HEK293T (cell line): ENCODE data around the gene UBL7.

ENCODE experiments used
- CTCF ChIA-PET: fragments of 350-600 bp; formaldehyde crosslinking; extraction: SDS; loops from one replicate; lab custom pipeline; 2021; ENCODE audit warnings: antibody characterized with exemption, inconsistent platforms; lab: Yijun Ruan, JAX
- POLR2A ChIA-PET: fragments of 350-600 bp; formaldehyde crosslinking; extraction: SDS; loops from one replicate; lab custom pipeline; 2020; ENCODE audit warnings: antibody characterized with exemption, inconsistent platforms; lab: Yijun Ruan, JAX
- DNase-seq: peaks from one replicate; pipeline ENCODE4 v3.0.0; 2012; ENCODE audit warnings: mixed read lengths; ENCODE audit errors: extremely low spot score
- ARNT ChIP-seq: fragments of 450-650 bp; IDR thresholded peaks from 2 replicates; pipeline ENCODE4 v1.6.1; 2017; ENCODE audit warnings: mild to moderate bottlenecking
- BHLHE40 ChIP-seq: fragments of 450-650 bp; IDR thresholded peaks from 2 replicates; pipeline ENCODE4 v1.6.1; 2016; ENCODE audit warnings: mild to moderate bottlenecking, moderate library complexity, borderline replicate concordance
- CTBP1 ChIP-seq: fragments of 450-650 bp; IDR thresholded peaks from 2 replicates; pipeline ENCODE4 v1.6.1; 2016; ENCODE audit warnings: borderline replicate concordance
- ELF4 ChIP-seq: fragments of 450-650 bp; IDR thresholded peaks from 2 replicates; pipeline ENCODE4 v1.6.1; 2017; ENCODE audit warnings: antibody characterized with exemption
- FOXA1 ChIP-seq: fragments of 450-650 bp; IDR thresholded peaks from 2 replicates; pipeline ENCODE4 v1.6.1; 2016; ENCODE audit warnings: mild to moderate bottlenecking
- FOXK2 ChIP-seq: fragments of 450-650 bp; IDR thresholded peaks from 2 replicates; pipeline ENCODE4 v1.6.1; 2016; ENCODE audit warnings: mild to moderate bottlenecking
- FOXM1 ChIP-seq: fragments of 450-650 bp; IDR thresholded peaks from 2 replicates; pipeline ENCODE4 v1.6.1; 2017; ENCODE audit warnings: mild to moderate bottlenecking, borderline replicate concordance
- HDGF ChIP-seq: fragments of 450-650 bp; IDR thresholded peaks from 2 replicates; pipeline ENCODE4 v1.6.1; 2017; ENCODE audit warnings: antibody characterized with exemption, borderline replicate concordance
- L3MBTL2 ChIP-seq: fragments of 450-650 bp; conservative IDR thresholded peaks from 2 replicates; pipeline ENCODE4 v1.6.1; 2016; ENCODE audit warnings: mild to moderate bottlenecking
- LEF1 ChIP-seq: fragments of 450-650 bp; IDR thresholded peaks from 2 replicates; pipeline ENCODE4 v1.6.1; 2017; ENCODE audit warnings: mild to moderate bottlenecking, borderline replicate concordance
- NFRKB ChIP-seq: fragments of 450-650 bp; IDR thresholded peaks from 2 replicates; pipeline ENCODE4 v1.6.1; 2016; ENCODE audit warnings: mild to moderate bottlenecking, moderate library complexity
- SP1 ChIP-seq: fragments of 450-650 bp; IDR thresholded peaks from 2 replicates; pipeline ENCODE4 v1.6.1; 2017
- SUZ12 ChIP-seq: fragments of 450-650 bp; IDR thresholded peaks from 2 replicates; pipeline ENCODE4 v1.6.1; 2016; ENCODE audit warnings: mild to moderate bottlenecking
- TARDBP ChIP-seq: fragments of 450-650 bp; IDR thresholded peaks from 2 replicates; pipeline ENCODE4 v1.6.1; 2016
- ZNF384 ChIP-seq: fragments of 450-650 bp; IDR thresholded peaks from 2 replicates; pipeline ENCODE4 v1.6.1; 2016
- TF ChIP-seq, protein P1 (sequence below): fragments of 450-650 bp; IDR thresholded peaks from 2 replicates; pipeline ENCODE4 v1.6.1; 2016

Gene UBL7

DNA sequence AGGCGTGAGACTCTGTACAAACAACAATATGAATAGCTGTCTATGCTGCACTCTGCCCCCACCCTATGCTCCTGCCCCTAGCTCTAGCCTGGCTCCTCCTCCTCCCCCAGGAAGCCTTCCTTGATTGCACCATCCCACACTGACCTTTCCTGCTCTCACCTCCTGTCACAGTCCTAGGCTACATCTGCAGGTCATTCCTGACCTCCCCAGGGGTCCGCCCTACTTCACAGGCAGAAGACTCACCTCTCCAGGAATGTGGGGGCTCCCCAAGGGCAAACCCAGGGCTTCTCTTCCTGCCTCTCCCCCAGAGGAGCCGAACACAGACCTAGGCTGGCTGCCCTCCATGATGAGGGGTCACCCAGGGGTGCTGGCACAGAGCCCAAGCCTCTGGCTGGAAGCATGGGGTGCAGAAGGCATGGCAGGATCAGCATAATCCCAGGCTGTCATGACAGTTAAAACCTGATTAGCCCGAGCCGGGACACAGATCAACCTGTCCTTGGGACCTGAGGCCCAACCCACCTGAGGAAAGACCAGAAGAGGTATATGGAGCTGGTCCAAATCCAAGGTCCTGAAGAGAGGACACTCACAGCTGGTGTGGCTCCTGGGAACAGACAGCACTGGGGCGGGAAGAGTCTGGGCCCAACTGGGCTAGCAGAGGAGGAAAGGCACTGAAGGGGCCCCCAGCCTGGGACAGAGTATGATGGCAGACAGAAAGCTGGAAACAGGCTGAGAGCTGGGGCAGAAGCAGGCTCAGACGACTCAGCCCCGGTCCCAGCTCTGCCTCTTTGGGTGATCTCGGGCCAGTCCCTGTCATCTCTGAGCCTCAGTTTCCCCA, 33.1 kb downstream of the UBL7 start:
- CTCF ChIA-PET = interaction anchor here (0.6 to 2.1 kb wide), 2 partner anchors 11 to 194 kb away, joined by 3 to 5 read pairs; no protein-coding TSS in a partner anchor
- TF ChIP-seq, protein P1, sequence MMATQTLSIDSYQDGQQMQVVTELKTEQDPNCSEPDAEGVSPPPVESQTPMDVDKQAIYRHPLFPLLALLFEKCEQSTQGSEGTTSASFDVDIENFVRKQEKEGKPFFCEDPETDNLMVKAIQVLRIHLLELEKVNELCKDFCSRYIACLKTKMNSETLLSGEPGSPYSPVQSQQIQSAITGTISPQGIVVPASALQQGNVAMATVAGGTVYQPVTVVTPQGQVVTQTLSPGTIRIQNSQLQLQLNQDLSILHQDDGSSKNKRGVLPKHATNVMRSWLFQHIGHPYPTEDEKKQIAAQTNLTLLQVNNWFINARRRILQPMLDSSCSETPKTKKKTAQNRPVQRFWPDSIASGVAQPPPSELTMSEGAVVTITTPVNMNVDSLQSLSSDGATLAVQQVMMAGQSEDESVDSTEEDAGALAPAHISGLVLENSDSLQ = no peak
- TF ChIP-seq SUZ12 (no peak), FOXA1 (no peak), ARNT (no peak), NFRKB (no peak), FOXM1 (no peak)
- no peak for DNase-seq
- POLR2A ChIA-PET = interaction anchor here (1.3 kb wide), 1 partner anchor 18 kb away, joined by 3 read pairs; no protein-coding TSS in a partner anchor

DNA sequence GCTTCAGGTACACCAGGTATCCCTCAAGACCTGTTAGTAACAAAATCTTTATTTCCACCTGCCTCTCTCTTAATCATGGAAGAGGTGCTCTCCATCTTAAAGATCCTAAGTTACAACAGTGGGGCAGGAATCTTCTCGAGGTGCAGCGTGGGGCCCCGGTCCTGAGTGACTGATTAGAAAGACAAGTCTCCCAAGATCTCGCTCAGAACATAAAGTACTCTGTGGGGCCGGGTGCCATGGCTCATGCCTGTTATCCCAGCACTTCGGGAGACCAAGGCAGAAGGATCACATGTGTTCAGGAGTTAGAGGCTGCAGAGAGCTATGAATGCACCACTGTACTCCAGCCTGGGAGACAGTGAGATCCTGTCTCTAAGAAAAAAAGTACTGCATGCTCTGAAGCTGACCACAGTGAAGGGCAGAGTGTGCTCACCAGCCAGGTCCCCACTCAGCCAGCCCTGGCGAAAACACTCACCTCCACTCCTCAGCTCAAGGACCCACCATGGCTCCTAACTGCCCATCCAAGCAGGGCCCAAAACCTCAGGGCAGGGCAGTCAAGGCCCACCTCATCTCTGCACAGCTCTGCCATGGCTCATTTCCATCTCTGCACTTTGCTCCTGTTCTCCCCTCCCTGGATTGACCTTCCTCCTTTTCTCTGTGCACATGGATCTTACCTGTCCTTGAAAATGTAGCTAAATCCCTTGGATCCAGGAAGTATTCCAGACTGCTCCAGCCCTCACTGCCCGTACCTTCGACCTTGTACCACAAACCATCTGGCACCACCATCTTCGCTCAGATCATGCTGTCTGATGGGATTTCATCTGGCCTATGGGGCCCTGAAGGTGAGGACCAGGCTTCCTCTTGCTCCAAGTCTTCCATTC, 34.3 kb downstream of the UBL7 start:
- TF ChIP-seq SP1 = no peak
- TF ChIP-seq ZNF384 = no peak
- no peak for TF ChIP-seq FOXA1
- no peak for TF ChIP-seq NFRKB
- no peak for TF ChIP-seq CTBP1
- DNase-seq = no peak
- ChIA-PET CTCF (no interaction called here), POLR2A (interaction anchor here (1.3 kb wide), 1 partner anchor 17 kb away, joined by 3 read pairs; no protein-coding TSS in a partner anchor)

DNA sequence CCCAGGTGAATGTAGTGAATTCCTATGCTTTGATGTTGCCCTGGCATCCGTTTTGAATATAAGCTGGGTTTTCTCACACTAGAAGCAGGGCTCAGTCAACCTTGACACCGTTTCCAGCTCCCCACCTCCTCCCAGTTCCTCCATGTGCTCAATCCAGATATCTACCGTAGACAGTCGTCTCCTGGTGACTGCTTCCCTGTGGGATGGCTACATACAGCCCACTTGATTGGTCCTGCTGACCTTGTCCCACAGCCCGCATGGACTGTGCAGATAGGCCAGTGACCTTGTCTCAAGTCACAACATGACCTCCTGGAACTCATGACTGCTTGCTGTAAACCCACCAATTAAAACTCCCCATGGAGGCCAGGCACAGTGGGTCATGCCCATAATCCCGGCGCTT, 35.3 kb downstream of the UBL7 start:
- ChIA-PET POLR2A (no interaction called here), CTCF (interaction anchor here (0.6 kb wide), 1 partner anchor 56 kb away, joined by 4 read pairs; no protein-coding TSS in a partner anchor)
- TF ChIP-seq LEF1 (no peak), ELF4 (no peak), FOXA1 (no peak), SP1 (no peak), SUZ12 (no peak), TARDBP (no peak), ARNT (no peak), ZNF384 (no peak), FOXM1 (no peak), NFRKB (no peak), FOXK2 (no peak), HDGF (no peak), CTBP1 (no peak), BHLHE40 (no peak), L3MBTL2 (no peak)
- TF ChIP-seq, protein P1 = no peak

DNA sequence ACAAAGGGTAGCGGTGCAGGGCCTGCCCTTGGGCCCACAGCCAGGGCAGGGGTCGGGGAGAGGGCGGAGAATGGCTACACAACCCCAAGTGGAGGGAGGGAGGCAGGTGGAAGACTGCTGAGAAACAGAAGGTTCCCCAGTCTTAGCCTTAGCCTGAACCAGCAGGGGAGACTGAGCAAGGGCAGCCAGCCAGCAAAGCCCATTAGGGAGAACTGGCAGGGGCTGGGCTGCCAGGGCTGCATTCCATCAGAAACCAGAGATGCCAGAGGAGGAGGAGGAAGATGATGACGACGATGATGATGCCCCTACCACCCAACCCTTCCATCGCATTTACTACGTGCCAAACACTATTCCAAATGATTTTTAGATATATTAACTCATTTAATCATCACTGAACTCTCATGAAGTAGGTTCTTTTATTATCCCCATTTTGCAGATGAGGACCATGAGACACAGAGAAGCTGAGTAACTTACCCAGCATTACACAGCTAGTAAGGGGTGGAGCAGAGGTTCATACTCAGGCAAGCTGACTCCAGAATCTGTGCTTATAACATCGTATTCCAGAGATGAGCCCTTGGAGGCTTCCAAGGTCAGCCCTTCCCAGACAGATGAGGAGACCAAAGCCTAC, 35.9 kb downstream of the UBL7 start:
- ChIA-PET POLR2A (no interaction called here), CTCF (no interaction called here)
- TF ChIP-seq CTBP1 (no peak), TARDBP (no peak), FOXA1 (no peak), HDGF (no peak), FOXK2 (no peak), FOXM1 (no peak)
- TF ChIP-seq, protein P1 = no peak
- DNase-seq = no peak

More for the DNA sequence above, 35.3 kb downstream of the UBL7 start:
- DNase-seq = no peak

DNA sequence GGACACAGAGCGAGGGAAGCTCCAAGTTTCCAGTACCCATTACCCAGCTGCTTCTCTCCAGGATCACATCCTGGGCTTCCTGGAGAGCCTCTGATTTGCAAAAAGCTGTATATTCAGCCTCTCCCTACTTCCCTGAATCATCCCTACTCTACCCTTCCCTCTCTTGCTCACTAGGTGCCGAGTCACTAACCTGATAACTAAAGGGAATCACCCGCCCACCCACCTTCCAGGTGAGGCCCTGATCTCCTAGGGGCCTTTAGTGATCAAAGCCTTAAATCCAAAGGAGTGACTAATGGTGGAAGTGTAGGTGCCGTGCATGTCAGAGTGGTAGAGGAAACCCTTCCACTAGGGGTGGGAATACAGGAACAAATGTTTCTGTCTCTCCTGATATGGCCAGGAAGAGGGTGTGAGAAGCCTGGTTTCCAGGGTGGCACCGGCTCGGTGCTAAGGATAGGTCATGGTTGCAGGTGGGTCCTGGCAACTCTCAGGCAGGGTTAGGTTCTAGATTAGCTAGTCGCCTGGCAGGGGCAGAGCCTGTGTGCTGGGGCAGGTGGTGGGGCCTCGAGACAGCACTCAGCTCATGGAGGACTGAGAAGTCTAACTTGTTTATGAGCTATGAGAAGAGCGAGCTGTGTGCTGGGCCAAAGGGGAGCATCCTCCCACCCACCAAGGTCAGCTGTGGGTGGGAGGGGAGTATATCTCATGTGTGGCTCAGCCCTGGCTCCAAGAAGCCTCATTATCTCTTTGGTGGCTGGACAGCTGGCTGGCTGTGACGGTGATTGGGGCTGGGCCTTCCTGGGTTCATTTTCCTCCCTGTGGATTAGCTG, 37.3 kb downstream of the UBL7 start:
- ChIA-PET CTCF (interaction anchor here (1.5 kb wide), 1 partner anchor 66 kb away, joined by 4 read pairs; no protein-coding TSS in a partner anchor), POLR2A (no interaction called here)

More for the DNA sequence above, 37.3 kb downstream of the UBL7 start:
- TF ChIP-seq FOXK2 (no peak), FOXA1 (no peak), ZNF384 (no peak), FOXM1 (no peak), SUZ12 (no peak), HDGF (no peak), LEF1 (no peak)
- TF ChIP-seq, protein P1 = no peak
- DNase-seq = no peak
